HuH-7.5 (cell line): ENCODE results near the gene ELAVL1.
"Not testable (repeated sequence)": the region's sequence is repeated elsewhere in the genome, so short reads cannot be mapped to it uniquely, and the experiment has no call there.

ENCODE experiments used
- DNase-seq: peaks from one replicate; pipeline ENCODE4 v3.0.0; 2011; ENCODE audit warnings: low spot score

The ELAVL1 gene

GRCh38 chr19:7968796-7969554 is 36.5 kb downstream of the ELAVL1 start:
- no peak for DNase-seq

- no peak for DNase-seq
These were observed 37.2 kb downstream of the ELAVL1 start for GRCh38 chr19:7968008-7968795.

- no peak for DNase-seq
These were observed 39.3 kb downstream of the ELAVL1 start for GRCh38 chr19:7965921-7966665.

GRCh38 chr19:7965259-7965841 is 40.1 kb downstream of the ELAVL1 start:
- no peak for DNase-seq

- DNase-seq: no peak
These were observed 41.9 kb downstream of the ELAVL1 start for GRCh38 chr19:7963566-7963965.

GRCh38 chr19:7962644-7963268 is 42.7 kb downstream of the ELAVL1 start:
- no peak for DNase-seq

GRCh38 chr19:7961920-7962626 is 43.4 kb downstream of the ELAVL1 start:
- no peak for DNase-seq

GRCh38 chr19:7961082-7961481 is 44.4 kb downstream of the ELAVL1 start:
- not testable (repeated sequence) for DNase-seq

GRCh38 chr19:7959211-7959610 is 46.2 kb downstream of the ELAVL1 start:
- DNase-seq: no peak

GRCh38 chr19:7955696-7956095 is 49.7 kb downstream of the ELAVL1 start:
- no peak for DNase-seq

- no peak for DNase-seq
These were observed 51.9 kb downstream of the ELAVL1 start for GRCh38 chr19:7953576-7953975.

GRCh38 chr19:7953060-7953459 is 52.4 kb downstream of the ELAVL1 start:
- no peak for DNase-seq

- DNase-seq: no peak
These were observed 57.5 kb downstream of the ELAVL1 start for GRCh38 chr19:7947939-7948338.

- DNase-seq: peak; percentile 86
These were observed 61.2 kb downstream of the ELAVL1 start for GRCh38 chr19:7944177-7944761.

- DNase-seq: peak; percentile 95
These were observed 61.8 kb downstream of the ELAVL1 start, which contains the start of gene TIMM44 for GRCh38 chr19:7943444-7944176. Gene TIMM44, minus strand, starts transcription at chr19:7943666. Its CDS starts 15 bp downstream, at chr19:7943651.

- DNase-seq: no peak
These were observed 62.4 kb downstream of the ELAVL1 start for GRCh38 chr19:7942981-7943443.

- DNase-seq: no peak
These were observed 63.4 kb downstream of the ELAVL1 start for GRCh38 chr19:7941895-7942596.

GRCh38 chr19:7940841-7941240 is 64.6 kb downstream of the ELAVL1 start:
- no peak for DNase-seq

- DNase-seq: no peak
These were observed 70.7 kb downstream of the ELAVL1 start for GRCh38 chr19:7934766-7935165.
